ENCODE results near the gene EPB41L2. TPM values are rescaled to one million over a fixed set of nuclear protein-coding genes. Genes with fewer than 3 reads are reported as not detected.
A peak's percentile ranks its signal among the peaks of the same experiment; 100 is the strongest.

EPB41L2 gene
- total RNA-seq, 4 donors from 2014 or later, result 45.3 to 102 (median 61.9) TPM

DNA sequence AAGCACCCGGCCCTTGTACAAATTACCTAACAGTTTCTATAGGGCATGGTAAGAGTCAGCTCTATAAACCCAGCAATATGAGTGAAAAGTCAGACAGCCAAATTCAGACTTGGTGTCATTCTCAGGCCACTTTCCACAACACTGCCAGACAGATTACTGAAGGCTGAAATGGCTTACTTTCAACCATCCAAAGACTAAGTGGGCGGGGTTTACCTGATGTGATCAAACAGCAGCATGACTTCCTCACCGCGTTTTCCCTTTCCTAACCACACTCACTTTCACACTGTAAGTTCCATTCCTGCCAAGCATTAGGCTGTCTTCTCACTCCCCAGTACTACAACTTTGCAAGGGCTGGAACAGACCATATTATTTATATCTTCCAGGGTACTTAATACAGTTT lies 149.9 kb downstream of the EPB41L2 start:
- Histone ChIP-seq H3K4me3 (no peak overlapping the region), H3K36me3 (no peaks in the 10 kb centered on the region), H3K4me1 (peaks cover 0 to 4% (median 1%) of the 10 kb centered on the region in 4 donors), H3K27me3 (no peaks in the 10 kb centered on the region), H3K27ac (no peak overlapping the region), H3K9me3 (no peaks in the 10 kb centered on the region)
- intact Hi-C loops (cut with DNase I; ENCODE audit: low total_unique reads), result no loop called here
- DNase-seq, result no peak
- TF ChIP-seq EP300 (IDR thresholded peaks at IDR 0.05; ENCODE audit: low read depth), result no peak
- no peak for TF ChIP-seq POLR2A (IDR thresholded peaks at IDR 0.05)
- TF ChIP-seq POLR2AphosphoS5 (IDR thresholded peaks at IDR 0.05), result no peak
- TF ChIP-seq, protein P1, sequence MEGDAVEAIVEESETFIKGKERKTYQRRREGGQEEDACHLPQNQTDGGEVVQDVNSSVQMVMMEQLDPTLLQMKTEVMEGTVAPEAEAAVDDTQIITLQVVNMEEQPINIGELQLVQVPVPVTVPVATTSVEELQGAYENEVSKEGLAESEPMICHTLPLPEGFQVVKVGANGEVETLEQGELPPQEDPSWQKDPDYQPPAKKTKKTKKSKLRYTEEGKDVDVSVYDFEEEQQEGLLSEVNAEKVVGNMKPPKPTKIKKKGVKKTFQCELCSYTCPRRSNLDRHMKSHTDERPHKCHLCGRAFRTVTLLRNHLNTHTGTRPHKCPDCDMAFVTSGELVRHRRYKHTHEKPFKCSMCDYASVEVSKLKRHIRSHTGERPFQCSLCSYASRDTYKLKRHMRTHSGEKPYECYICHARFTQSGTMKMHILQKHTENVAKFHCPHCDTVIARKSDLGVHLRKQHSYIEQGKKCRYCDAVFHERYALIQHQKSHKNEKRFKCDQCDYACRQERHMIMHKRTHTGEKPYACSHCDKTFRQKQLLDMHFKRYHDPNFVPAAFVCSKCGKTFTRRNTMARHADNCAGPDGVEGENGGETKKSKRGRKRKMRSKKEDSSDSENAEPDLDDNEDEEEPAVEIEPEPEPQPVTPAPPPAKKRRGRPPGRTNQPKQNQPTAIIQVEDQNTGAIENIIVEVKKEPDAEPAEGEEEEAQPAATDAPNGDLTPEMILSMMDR (IDR thresholded peaks at IDR 0.05), result no peak
- in situ Hi-C loops (cut with MboI; ENCODE audit: low pct_ligation_motif_present in 1 of 4, low pct_unique_long_range_greater_than_20kb in 1 of 4, low sequenced_read_pairs in 3 of 4), result no loop called here
- 50 to 57% methylated on average over 3 to 4 of the region's 4 CpGs for WGBS, 2 donors (ENCODE audit: low coverage in 1 of 2)

- 82 to 89% methylated on average over 2 to 4 of the region's 4 CpGs for WGBS, 2 donors (ENCODE audit: low coverage in 1 of 2)
- H3K9me3 ChIP-seq, result no peaks in the 10 kb centered on the region
- TF ChIP-seq POLR2A (IDR thresholded peaks at IDR 0.05) (no peak), POLR2AphosphoS5 (IDR thresholded peaks at IDR 0.05) (no peak), EP300 (IDR thresholded peaks at IDR 0.05; ENCODE audit: low read depth) (no peak)
- TF ChIP-seq, protein P1 (IDR thresholded peaks at IDR 0.05), result no peak
- H3K4me1 ChIP-seq, result peaks cover 0 to 11% (median 5%) of the 10 kb centered on the region in 4 donors
- in situ Hi-C loops (cut with MboI; ENCODE audit: low pct_ligation_motif_present in 1 of 4, low pct_unique_long_range_greater_than_20kb in 1 of 4, low sequenced_read_pairs in 3 of 4), result no loop called here
- H3K27me3 ChIP-seq, result no peaks in the 10 kb centered on the region
- no peak overlapping the region for H3K4me3 ChIP-seq
- intact Hi-C loops (cut with DNase I; ENCODE audit: low total_unique reads), result no loop called here
- no peaks in the 10 kb centered on the region for H3K36me3 ChIP-seq
- no peak for DNase-seq
- H3K27ac ChIP-seq, result no peak overlapping the region
These were observed 150.6 kb downstream of the EPB41L2 start for GRCh38 chr6:130912434-130912833.

DNA sequence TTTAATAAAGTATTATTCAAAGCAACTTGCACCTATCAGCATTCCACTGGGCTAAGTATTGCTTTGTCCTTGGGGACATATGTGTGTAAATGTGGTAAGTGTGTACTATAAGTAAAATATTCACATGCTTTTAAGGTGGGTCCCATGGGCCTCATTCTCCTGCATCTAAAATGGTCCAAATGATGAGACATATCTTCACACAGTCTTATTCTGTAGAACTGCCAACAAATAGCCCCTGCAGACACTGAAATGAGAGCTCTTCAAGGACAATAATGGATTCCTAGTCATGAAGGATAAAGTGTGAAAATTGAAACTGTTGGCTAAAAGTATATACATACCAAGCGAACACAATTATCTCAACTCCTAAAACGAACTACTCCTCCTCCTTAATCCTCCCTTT lies 154.1 kb downstream of the EPB41L2 start:
- Histone ChIP-seq H3K9me3 (no peaks in the 10 kb centered on the region), H3K27me3 (no peaks in the 10 kb centered on the region), H3K27ac (no peak overlapping the region), H3K4me1 (peaks cover 0 to 14% (median 6%) of the 10 kb centered on the region in 4 donors), H3K4me3 (no peak overlapping the region), H3K36me3 (no peaks in the 10 kb centered on the region)
- intact Hi-C loops (cut with DNase I; ENCODE audit: low total_unique reads), result no loop called here
- no peak for DNase-seq
- in situ Hi-C loops (cut with MboI; ENCODE audit: low pct_ligation_motif_present in 1 of 4, low pct_unique_long_range_greater_than_20kb in 1 of 4, low sequenced_read_pairs in 3 of 4), result no loop called here
- TF ChIP-seq EP300 (IDR thresholded peaks at IDR 0.05; ENCODE audit: low read depth) (no peak), POLR2A (IDR thresholded peaks at IDR 0.05) (no peak)
- TF ChIP-seq, protein P1 (IDR thresholded peaks at IDR 0.05), result no peak
- WGBS, 2 donors (ENCODE audit: low coverage in 1 of 2), result 88 to 91% methylated on average over 2 of the region's 2 CpGs

GRCh38 chr6:130908188-130908587 lies 154.9 kb downstream of the EPB41L2 start:
- no peak overlapping the region for H3K4me3 ChIP-seq
- no peaks in the 10 kb centered on the region for H3K9me3 ChIP-seq
- intact Hi-C loops (cut with DNase I; ENCODE audit: low total_unique reads) (no loop called here), in situ Hi-C loops (cut with MboI; ENCODE audit: low pct_ligation_motif_present in 1 of 4, low pct_unique_long_range_greater_than_20kb in 1 of 4, low sequenced_read_pairs in 3 of 4) (no loop called here)
- H3K4me1 ChIP-seq, result peaks cover 0 to 14% (median 6%) of the 10 kb centered on the region in 4 donors
- TF ChIP-seq POLR2AphosphoS5 (IDR thresholded peaks at IDR 0.05), result no peak
- TF ChIP-seq, protein P1 (IDR thresholded peaks at IDR 0.05), result no peak
- no peak for TF ChIP-seq EP300 (IDR thresholded peaks at IDR 0.05; ENCODE audit: low read depth)
- no peak for TF ChIP-seq POLR2A (IDR thresholded peaks at IDR 0.05)
- no peak for DNase-seq
- H3K27ac ChIP-seq, result peak overlapping the region in 2 of 4 donors; percentile 26 to 38
- no peaks in the 10 kb centered on the region for H3K36me3 ChIP-seq
- H3K27me3 ChIP-seq, result no peaks in the 10 kb centered on the region
